G401 (cell line): Measurements from ENCODE around the gene CBLN3. TPM values are rescaled to one million over a fixed set of nuclear protein-coding genes. Genes with fewer than 3 reads are reported as not detected.

Experiments
- DNase-seq: peaks from one replicate; pipeline ENCODE4 v3.0.0-alpha.2; 2015; ENCODE audit warnings: low spot score
- in situ Hi-C: cut with HindIII; loops from 2 replicates; pipeline ENCODE4 v1.10.0; 2016; ENCODE audit warnings: low sequenced_read_pairs, mixed read lengths
- total RNA-seq: library from RNA; depleted of rRNA; stranded (reverse); fragments of >200 nt; shearing (Covaris generic); gene quantifications from 2 replicates; pipeline ENCODE4 v1.2.3, GENCODE V29; 2014

The CBLN3 gene
- total RNA-seq, 1 experiment from 2014 or later, result 0.88 TPM

DNA sequence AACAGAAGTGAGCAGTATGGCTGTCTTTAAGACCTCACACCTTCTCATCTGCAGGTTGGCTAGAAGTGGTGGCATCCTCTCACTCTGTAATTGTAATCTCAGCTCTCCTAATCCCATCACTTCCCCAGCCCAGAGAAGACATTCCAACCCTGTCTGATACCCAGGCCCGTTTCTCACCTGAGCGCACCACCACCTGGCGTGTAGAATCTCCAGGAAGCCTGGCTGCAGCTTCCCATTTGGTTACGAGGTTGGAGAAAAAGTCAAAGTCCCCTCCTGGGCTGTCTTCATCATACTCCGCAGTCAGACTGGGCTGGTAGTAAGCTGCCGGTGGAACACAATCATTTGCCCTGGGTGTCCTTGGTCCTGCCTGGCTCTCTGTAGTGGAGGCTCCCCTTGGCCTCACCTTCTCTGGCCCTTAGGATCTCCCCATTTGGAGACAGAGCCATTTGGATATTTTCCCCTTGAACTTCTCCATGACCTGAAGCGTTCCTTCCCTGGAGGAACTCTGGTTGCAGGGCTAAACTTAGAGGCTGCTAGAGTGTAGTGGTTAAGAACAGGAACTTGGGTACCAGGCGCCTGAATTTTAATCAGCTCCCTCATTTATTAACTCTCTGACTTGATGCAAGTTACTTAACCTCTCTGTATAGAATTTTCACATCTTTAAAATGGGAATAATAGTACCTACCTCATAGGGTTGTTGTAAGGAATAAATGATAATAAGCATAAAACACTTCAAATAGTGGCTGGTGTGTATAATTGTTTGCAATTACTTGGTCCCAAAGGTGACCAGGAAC, 11.3 kb upstream of the CBLN3 start:
- in situ Hi-C loops, result no loop called here

GRCh38 chr14:24439830-24440605, 10.6 kb upstream of the CBLN3 start:
- peak; percentile 3 for DNase-seq
- in situ Hi-C loops, result no loop called here

More for the DNA sequence above, 11.3 kb upstream of the CBLN3 start:
- DNase-seq, result no peak

DNA sequence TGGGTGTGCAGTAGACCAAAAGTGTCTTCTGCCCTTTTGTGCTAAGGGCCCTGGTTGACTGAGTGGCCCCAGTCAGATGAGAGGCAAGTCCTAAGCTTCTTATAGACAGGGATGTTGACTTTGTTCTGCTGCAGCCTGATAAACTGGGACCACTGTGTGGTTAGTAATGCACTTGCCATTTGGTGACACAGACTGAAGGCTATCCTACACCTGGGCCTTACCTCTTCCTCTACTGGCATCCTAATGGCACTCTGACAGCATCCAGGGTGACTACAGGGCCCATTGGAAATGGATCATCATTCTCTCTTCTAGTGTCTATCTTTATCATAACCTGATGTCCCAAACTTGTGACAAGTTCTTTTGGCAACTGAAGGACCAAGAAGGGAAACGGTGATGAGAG, 9.8 kb upstream of the CBLN3 start:
- in situ Hi-C loops, result no loop called here
- no peak for DNase-seq

- DNase-seq, result no peak
- in situ Hi-C loops, result no loop called here
These were observed 9.0 kb upstream of the CBLN3 start for GRCh38 chr14:24438223-24439097.

DNA sequence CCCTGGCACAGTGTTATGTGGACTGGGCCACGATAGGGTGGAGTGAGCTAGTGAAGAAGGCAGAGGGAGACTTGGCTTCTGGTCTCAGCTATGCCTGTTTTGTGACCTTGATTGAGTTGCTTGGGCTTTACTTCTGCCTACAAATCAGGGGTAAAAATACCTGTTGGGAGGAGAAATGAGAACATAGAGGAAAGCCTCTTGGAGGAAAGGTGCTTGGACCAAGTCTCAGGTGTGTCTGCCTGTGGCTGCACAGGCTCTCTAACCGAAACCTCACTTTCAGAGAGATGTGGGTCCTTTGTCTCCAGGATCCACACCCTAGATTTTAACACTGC, 8.2 kb upstream of the CBLN3 start:
- in situ Hi-C loops, result no loop called here
- DNase-seq, result no peak

- DNase-seq, result peak; percentile 2
- in situ Hi-C loops, result no loop called here
These were observed 7.7 kb upstream of the CBLN3 start for GRCh38 chr14:24437020-24437735.

GRCh38 chr14:24436355-24437019, 7.0 kb upstream of the CBLN3 start:
- DNase-seq, result peak; percentile 90
- in situ Hi-C loops, result no loop called here

DNA sequence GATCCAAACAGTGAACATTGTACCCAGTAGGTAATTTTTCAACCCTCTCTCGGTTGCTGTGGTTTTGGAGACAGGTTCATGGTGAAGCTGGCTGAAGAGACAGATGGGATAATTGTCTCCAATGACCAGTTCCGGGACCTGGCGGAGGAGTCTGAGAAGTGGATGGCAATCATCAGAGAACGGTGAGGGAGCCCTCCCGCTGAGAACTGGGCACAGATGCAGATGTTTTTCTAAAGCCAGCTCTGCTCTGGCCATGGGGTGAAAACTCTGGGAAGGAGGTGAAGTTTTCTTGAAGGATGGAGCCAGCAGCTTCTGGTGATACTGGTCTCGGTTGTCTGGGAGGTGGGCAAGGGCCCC, 6.5 kb upstream of the CBLN3 start:
- no peak for DNase-seq
- in situ Hi-C loops, result no loop called here

GRCh38 chr14:24435192-24435810, 5.8 kb upstream of the CBLN3 start:
- in situ Hi-C loops, result no loop called here
- DNase-seq, result no peak

DNA sequence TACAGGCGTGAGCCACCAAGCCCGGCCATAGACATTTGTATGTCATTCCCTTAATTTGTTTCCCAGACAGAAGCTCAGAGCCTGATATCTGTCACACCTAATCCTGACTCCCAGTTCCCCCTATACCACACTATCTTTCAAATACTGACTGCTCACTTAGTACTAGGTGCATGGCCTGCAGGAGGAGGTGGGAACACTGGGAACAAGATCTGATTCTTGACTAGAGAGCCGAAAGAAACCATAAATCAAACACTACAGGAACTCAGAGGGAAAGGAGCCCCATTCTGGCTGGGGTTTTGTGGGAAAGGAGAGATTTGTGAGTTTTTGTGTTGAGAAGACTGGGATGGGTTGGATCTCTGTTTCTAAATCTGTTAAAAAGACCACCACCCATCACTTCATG, 5.2 kb upstream of the CBLN3 start:
- DNase-seq, result no peak
- in situ Hi-C loops, result no loop called here

DNA sequence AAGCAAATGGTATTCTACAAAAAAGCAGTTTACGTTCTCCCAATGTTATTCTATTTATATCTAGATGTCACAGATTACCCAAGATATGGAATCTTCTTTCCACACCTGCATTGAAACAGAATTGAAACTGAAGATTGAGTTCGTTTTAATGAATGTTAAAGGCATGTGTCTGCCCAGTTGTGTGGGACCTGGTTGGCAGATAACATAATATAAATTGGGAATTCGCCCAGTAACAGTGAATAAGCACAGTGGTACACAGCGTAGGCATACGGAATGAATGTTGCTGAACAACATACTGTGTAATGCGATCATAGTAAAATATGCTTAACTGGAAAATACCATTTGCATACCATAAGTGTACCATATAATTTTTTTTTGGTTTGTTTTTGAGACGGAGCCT, 4.6 kb upstream of the CBLN3 start:
- peak; percentile 0 for DNase-seq
- in situ Hi-C loops, result no loop called here

DNA sequence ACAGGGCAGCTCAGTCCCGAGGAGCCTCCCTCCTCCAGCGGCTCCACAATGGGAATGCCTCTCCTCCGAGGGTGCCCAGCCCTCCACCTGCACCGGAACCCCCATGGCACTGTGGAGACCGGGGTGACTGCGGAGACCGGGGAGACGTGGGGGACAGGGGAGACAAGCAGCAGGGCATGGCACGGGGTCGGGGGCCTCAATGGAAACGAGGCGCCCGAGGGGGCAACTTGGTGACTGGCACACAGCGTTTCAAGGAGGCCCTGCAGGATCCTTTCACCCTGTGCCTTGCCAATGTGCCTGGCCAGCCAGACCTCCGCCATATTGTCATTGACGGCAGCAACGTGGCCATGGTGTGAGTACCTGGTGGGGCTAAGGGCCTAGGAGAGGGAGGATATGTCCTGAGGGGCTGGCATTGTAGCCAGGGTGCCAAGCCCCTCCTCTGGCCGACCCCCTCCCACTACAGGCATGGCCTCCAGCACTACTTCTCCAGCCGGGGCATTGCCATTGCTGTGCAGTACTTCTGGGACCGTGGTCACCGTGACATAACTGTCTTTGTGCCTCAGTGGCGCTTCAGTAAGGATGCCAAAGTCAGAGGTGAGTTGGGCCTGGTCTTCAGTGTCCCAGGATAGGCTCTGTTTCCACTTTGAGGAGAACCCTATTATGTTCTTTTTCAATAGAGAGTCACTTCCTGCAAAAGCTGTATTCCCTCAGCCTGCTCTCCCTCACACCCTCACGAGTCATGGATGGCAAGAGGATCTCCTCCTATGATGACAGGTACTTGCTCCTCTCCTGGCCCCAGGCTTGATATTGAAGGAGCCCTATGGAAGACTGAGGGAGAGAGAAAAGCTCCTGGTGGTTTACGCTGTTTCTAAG, 3.0 kb upstream of the CBLN3 start:
- DNase-seq, result no peak
- in situ Hi-C loops, result no loop called here

DNA sequence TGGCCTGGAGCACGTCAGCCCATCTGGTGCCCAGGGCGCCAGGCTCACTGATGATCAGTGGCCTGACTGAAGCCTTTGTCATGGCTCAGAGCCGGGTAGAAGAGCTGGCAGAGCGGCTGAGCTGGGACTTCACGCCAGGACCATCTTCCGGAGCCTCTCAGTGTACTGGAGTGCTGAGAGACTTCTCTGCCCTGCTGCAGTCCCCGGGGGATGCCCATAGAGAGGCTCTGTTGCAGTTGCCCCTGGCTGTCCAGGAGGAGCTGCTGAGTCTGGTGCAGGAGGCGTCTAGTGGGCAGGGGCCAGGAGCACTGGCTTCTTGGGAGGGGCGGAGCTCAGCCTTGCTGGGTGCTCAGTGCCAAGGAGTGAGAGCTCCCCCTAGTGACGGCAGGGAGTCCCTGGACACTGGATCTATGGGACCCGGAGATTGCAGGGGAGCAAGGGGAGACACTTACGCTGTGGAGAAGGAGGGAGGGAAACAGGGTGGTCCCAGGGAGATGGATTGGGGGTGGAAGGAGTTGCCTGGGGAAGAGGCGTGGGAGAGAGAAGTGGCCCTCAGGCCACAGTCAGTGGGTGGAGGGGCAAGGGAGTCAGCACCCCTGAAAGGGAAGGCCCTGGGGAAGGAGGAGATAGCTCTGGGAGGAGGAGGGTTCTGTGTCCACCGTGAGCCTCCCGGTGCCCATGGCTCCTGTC, 2.2 kb upstream of the CBLN3 start:
- in situ Hi-C loops, result no loop called here
- DNase-seq, result peak; percentile 96

- DNase-seq, result peak; percentile 38
- in situ Hi-C loops, result no loop called here
These were observed 1.5 kb upstream of the CBLN3 start for GRCh38 chr14:24430682-24431568.

DNA sequence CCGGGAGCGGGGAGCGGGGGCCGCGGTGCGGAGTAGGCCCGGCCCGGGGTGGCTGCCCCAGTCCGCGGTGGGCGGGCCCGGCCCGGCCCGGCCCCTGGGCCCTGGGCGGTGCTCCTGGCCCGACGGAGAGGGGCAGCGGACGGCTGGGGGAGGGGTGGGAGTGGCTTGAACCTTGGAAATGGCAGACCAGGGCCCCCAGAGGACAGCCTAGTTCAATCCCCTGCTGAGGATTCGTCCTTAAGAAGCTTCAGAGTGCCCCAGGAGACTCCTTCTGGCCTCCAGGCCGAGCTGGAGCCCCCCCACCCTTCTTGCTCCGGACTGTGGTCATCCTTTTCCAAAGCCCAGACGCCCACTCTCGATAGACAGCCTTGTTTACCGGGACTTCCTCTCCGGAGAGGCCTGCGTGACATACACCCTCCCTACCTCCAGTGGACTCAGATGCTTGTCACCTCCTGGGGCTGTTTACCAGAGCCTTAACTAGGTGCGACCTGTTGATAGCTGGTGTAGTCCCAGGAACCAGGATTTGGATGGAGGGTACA, 744 bp upstream of the CBLN3 start:
- DNase-seq, result peak; percentile 49
- in situ Hi-C loops, result no loop called here
